ENCODE measurements around the gene SPTBN4. TPM values are rescaled to one million over a fixed set of nuclear protein-coding genes. Genes with fewer than 3 reads are reported as not detected.

The SPTBN4 gene
- total and polyA plus RNA-seq, 10 of the 15 experiments (the other 5 are each of a cell fraction or from before 2014, with no cell fraction given), result 0.04 to 1.1 (median 0.34) TPM; not detected in 1

DNA sequence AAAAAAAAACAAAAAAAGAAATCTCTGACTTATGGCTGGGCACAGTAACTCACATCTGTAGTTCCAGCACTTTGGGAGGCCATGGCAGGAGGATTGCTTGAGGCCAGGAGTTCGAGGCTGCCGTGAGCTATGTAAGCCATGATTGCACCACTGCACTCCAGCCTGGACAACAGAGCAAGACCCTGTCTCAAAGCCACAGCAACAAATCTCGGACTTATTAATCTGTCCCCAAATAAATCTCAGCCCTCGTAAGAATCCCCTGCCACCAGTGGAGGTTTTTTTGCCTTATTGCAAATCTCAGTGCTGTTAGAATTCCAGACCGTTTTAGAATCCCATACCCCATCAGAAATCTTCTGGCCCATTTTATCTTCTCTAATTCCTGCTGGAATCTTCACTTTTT, 114.7 kb downstream of the SPTBN4 start (continued):
- TF ChIP-seq PRDM15 (CRISPR knock-in tag; IDR thresholded peaks at IDR 0.05), result no peak
- TF ChIP-seq, protein P1, sequence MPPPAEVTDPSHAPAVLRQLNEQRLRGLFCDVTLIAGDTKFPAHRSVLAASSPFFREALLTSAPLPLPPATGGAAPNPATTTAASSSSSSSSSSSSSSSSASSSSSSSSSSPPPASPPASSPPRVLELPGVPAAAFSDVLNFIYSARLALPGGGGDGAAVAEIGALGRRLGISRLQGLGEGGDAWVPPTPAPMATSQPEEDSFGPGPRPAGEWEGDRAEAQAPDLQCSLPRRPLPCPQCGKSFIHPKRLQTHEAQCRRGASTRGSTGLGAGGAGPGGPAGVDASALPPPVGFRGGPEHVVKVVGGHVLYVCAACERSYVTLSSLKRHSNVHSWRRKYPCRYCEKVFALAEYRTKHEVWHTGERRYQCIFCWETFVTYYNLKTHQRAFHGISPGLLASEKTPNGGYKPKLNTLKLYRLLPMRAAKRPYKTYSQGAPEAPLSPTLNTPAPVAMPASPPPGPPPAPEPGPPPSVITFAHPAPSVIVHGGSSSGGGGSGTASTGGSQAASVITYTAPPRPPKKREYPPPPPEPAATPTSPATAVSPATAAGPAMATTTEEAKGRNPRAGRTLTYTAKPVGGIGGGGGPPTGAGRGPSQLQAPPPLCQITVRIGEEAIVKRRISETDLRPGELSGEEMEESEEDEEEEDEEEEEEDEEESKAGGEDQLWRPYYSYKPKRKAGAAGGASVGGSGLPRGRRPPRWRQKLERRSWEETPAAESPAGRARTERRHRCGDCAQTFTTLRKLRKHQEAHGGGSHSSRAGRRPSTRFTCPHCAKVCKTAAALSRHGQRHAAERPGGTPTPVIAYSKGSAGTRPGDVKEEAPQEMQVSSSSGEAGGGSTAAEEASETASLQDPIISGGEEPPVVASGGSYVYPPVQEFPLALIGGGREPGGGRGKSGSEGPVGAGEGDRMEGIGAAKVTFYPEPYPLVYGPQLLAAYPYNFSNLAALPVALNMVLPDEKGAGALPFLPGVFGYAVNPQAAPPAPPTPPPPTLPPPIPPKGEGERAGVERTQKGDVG (CRISPR knock-in tag; IDR thresholded peaks at IDR 0.05), result no peak
- no peak for TF ChIP-seq ZNF592 (IDR thresholded peaks at IDR 0.05)
- no peak for TF ChIP-seq CBFB (IDR thresholded peaks at IDR 0.05; ENCODE audit: low read depth)
- TF ChIP-seq CUX1 (IDR thresholded peaks at IDR 0.05; ENCODE audit: insufficient replicate concordance, low read depth, low read length), result no peak
- TF ChIP-seq EZH2 (IDR thresholded peaks at IDR 0.05; ENCODE audit: borderline replicate concordance, control insufficient read depth, low read depth, low read length), result no peak
- no peak for TF ChIP-seq KLF5 (IDR thresholded peaks at IDR 0.05; ENCODE audit: partially characterized antibody)
- no peak for TF ChIP-seq TAF1 (IDR thresholded peaks at IDR 0.05; ENCODE audit: borderline replicate concordance, low read depth, low read length)
- no peak for TF ChIP-seq ASH2L (IDR thresholded peaks at IDR 0.05; ENCODE audit: borderline replicate concordance, low read depth)
- TF ChIP-seq MYB (IDR thresholded peaks at IDR 0.05; ENCODE audit: borderline replicate concordance, low read depth, low read length), result no peak
- TF ChIP-seq SMAD1 (IDR thresholded peaks at IDR 0.05; ENCODE audit: low read depth, partially characterized antibody), result no peak
- no peak for TF ChIP-seq JUNB (IDR thresholded peaks at IDR 0.05)
